ENCODE measurements around the gene WNK2. TPM values are rescaled to one million over a fixed set of nuclear protein-coding genes. Genes with fewer than 3 reads are reported as not detected.
"Not testable (repeated sequence)": the region's sequence is repeated elsewhere in the genome, so short reads cannot be mapped to it uniquely, and the experiment has no call there.

WNK2 gene
- total RNA-seq, result under 1 TPM in 1 of 2 experiments, not detected in 1; 0.25 TPM

- Mint-ChIP-seq H3K36me3 (no peaks in the 10 kb centered on the region), H3K4me1 (peaks cover 1% of the 10 kb centered on the region), H3K27ac (no peak within 1 kb of the TSS), H3K9me3 (no peaks in the 10 kb centered on the region), H3K27me3 (peaks cover 55% of the 10 kb centered on the region), H3K4me3 (peak within 1 kb of the TSS; percentile 65)
- ATAC-seq (ENCODE audit: low read depth) (peak; percentile 65), DNase-seq (peak; percentile 74)
- POLR2A ChIA-PET, result interaction anchor here (1.1 kb wide), 1 partner anchor 50 kb away, joined by 3 read pairs; the partner anchor contains the start of gene NINJ1
These were observed at the start of gene WNK2 for GRCh38 chr9:93183663-93184431. Gene WNK2, plus strand, starts transcription at chr9:93184139. Its CDS starts 791 bp downstream, at chr9:93184930.

GRCh38 chr9:93134740-93135444, 49.0 kb upstream of the WNK2 start:
- H3K36me3 Mint-ChIP-seq, result no peaks in the 10 kb centered on the region
- peak overlapping the region; percentile 78 for H3K4me3 Mint-ChIP-seq
- ATAC-seq (ENCODE audit: low read depth) (no peak), DNase-seq (peak; percentile 35)
- H3K27ac Mint-ChIP-seq, result peak overlapping the region; percentile 72
- no peaks in the 10 kb centered on the region for H3K27me3 Mint-ChIP-seq
- peaks cover 1% of the 10 kb centered on the region for H3K9me3 Mint-ChIP-seq
- peaks cover 32% of the 10 kb centered on the region for H3K4me1 Mint-ChIP-seq
- POLR2A ChIA-PET, result interaction anchor here (0.6 to 2.1 kb wide), 9 partner anchors 8 to 432 kb away, joined by 3 to 15 read pairs (median 5); no protein-coding TSS in a partner anchor

- Mint-ChIP-seq H3K4me3 (no peak overlapping the region), H3K4me1 (peaks cover 32% of the 10 kb centered on the region), H3K27me3 (no peaks in the 10 kb centered on the region), H3K36me3 (no peaks in the 10 kb centered on the region), H3K9me3 (peaks cover 1% of the 10 kb centered on the region), H3K27ac (no peak overlapping the region)
- no peak for DNase-seq
- POLR2A ChIA-PET, result interaction anchor here (0.7 to 1.3 kb wide), 2 partner anchors 8 to 9 kb away, joined by 3 to 7 read pairs; no protein-coding TSS in a partner anchor
- no peak for ATAC-seq (ENCODE audit: low read depth)
These were observed 47.9 kb upstream of the WNK2 start for GRCh38 chr9:93136011-93136440.

GRCh38 chr9:93137362-93137761, 46.6 kb upstream of the WNK2 start:
- H3K9me3 Mint-ChIP-seq, result peaks cover 1% of the 10 kb centered on the region
- no peak for DNase-seq
- H3K4me1 Mint-ChIP-seq, result peaks cover 24% of the 10 kb centered on the region
- no peaks in the 10 kb centered on the region for H3K36me3 Mint-ChIP-seq
- no peak overlapping the region for H3K27ac Mint-ChIP-seq
- POLR2A ChIA-PET, result interaction anchor here (1.4 kb wide), 1 partner anchor 39 kb away, joined by 6 read pairs; no protein-coding TSS in a partner anchor
- H3K27me3 Mint-ChIP-seq, result no peaks in the 10 kb centered on the region
- H3K4me3 Mint-ChIP-seq, result no peak overlapping the region
- no peak for ATAC-seq (ENCODE audit: low read depth)

- Mint-ChIP-seq H3K4me1 (peaks cover 19% of the 10 kb centered on the region), H3K27ac (no peak overlapping the region), H3K9me3 (peaks cover 1% of the 10 kb centered on the region), H3K36me3 (no peaks in the 10 kb centered on the region), H3K27me3 (no peaks in the 10 kb centered on the region), H3K4me3 (no peak overlapping the region)
- ATAC-seq (ENCODE audit: low read depth) (no peak), DNase-seq (peak; percentile 30)
- POLR2A ChIA-PET, result interaction anchor here (1.4 kb wide), 1 partner anchor 40 kb away, joined by 6 read pairs; no protein-coding TSS in a partner anchor
These were observed 45.7 kb upstream of the WNK2 start for GRCh38 chr9:93138171-93138764.

GRCh38 chr9:93139365-93140182, 44.4 kb upstream of the WNK2 start:
- DNase-seq (no peak), ATAC-seq (ENCODE audit: low read depth) (no peak)
- no peak overlapping the region for H3K27ac Mint-ChIP-seq
- H3K4me1 Mint-ChIP-seq, result peaks cover 30% of the 10 kb centered on the region
- peaks cover 2% of the 10 kb centered on the region for H3K36me3 Mint-ChIP-seq
- H3K9me3 Mint-ChIP-seq, result peaks cover 1% of the 10 kb centered on the region
- no peaks in the 10 kb centered on the region for H3K27me3 Mint-ChIP-seq
- H3K4me3 Mint-ChIP-seq, result no peak overlapping the region
- POLR2A ChIA-PET, result no interaction called here

- ATAC-seq (ENCODE audit: low read depth) (no peak), DNase-seq (no peak)
- H3K4me1 Mint-ChIP-seq, result peaks cover 35% of the 10 kb centered on the region
- peaks cover 4% of the 10 kb centered on the region for H3K36me3 Mint-ChIP-seq
- POLR2A ChIA-PET, result interaction anchor here (1.1 to 3.3 kb wide), 2 partner anchors 8 to 16 kb away, joined by 5 to 15 read pairs; partner anchors contain the start of gene NINJ1
- no peaks in the 10 kb centered on the region for H3K27me3 Mint-ChIP-seq
- H3K27ac Mint-ChIP-seq, result no peak overlapping the region
- peaks cover 4% of the 10 kb centered on the region for H3K9me3 Mint-ChIP-seq
- H3K4me3 Mint-ChIP-seq, result no peak overlapping the region
These were observed 42.0 kb upstream of the WNK2 start for GRCh38 chr9:93141771-93142483.

GRCh38 chr9:93143830-93144530, 40.0 kb upstream of the WNK2 start:
- DNase-seq, result peak; percentile 68
- peaks cover 8% of the 10 kb centered on the region for H3K9me3 Mint-ChIP-seq
- POLR2A ChIA-PET, result interaction anchor here (0.6 to 3.3 kb wide), 8 partner anchors 8 to 422 kb away, joined by 3 to 15 read pairs (median 4); partner anchors contain the start of gene NINJ1
- H3K4me1 Mint-ChIP-seq, result peaks cover 28% of the 10 kb centered on the region
- H3K27ac Mint-ChIP-seq, result peak overlapping the region; percentile 96
- no peaks in the 10 kb centered on the region for H3K27me3 Mint-ChIP-seq
- H3K4me3 Mint-ChIP-seq, result peak overlapping the region; percentile 61
- peaks cover 9% of the 10 kb centered on the region for H3K36me3 Mint-ChIP-seq
- ATAC-seq (ENCODE audit: low read depth), result peak; percentile 94

- not testable (repeated sequence) for H3K36me3 Mint-ChIP-seq; H3K27me3 Mint-ChIP-seq; DNase-seq; ATAC-seq (ENCODE audit: low read depth); H3K4me3 Mint-ChIP-seq; H3K9me3 Mint-ChIP-seq
- POLR2A ChIA-PET, result interaction anchor here (1.1 kb wide), 1 partner anchor 13 kb away, joined by 3 read pairs; the partner anchor contains the start of gene NINJ1
- Mint-ChIP-seq H3K4me1 (peaks cover 31% of the 10 kb centered on the region), H3K27ac (peak overlapping the region; percentile 39)
These were observed 37.2 kb upstream of the WNK2 start for GRCh38 chr9:93146696-93147095.

GRCh38 chr9:93147632-93148031, 36.3 kb upstream of the WNK2 start:
- H3K4me3 Mint-ChIP-seq, result no peak overlapping the region
- H3K27ac Mint-ChIP-seq, result no peak overlapping the region
- POLR2A ChIA-PET, result no interaction called here
- peaks cover 7% of the 10 kb centered on the region for H3K9me3 Mint-ChIP-seq
- DNase-seq, result no peak
- peaks cover 29% of the 10 kb centered on the region for H3K4me1 Mint-ChIP-seq
- ATAC-seq (ENCODE audit: low read depth), result no peak
- peaks cover 9% of the 10 kb centered on the region for H3K36me3 Mint-ChIP-seq
- no peaks in the 10 kb centered on the region for H3K27me3 Mint-ChIP-seq

- DNase-seq (no peak), ATAC-seq (ENCODE audit: low read depth) (no peak)
- peaks cover 9% of the 10 kb centered on the region for H3K36me3 Mint-ChIP-seq
- POLR2A ChIA-PET, result no interaction called here
- H3K27ac Mint-ChIP-seq, result no peak overlapping the region
- no peaks in the 10 kb centered on the region for H3K27me3 Mint-ChIP-seq
- peaks cover 23% of the 10 kb centered on the region for H3K4me1 Mint-ChIP-seq
- H3K4me3 Mint-ChIP-seq, result no peak overlapping the region
- H3K9me3 Mint-ChIP-seq, result peaks cover 7% of the 10 kb centered on the region
These were observed 35.2 kb upstream of the WNK2 start for GRCh38 chr9:93148721-93149120.

Measured in activated naive CD8-positive, alpha-beta T cell treated with anti-CD3 and anti-CD28 coated beads, Interleukin-2, amount 10 ng/mL, durations not matched to agents 7 days and 5 days (primary cell).